Left hindlimb (tissue), 1 donor: ENCODE data around the gene HDAC4.
"Not testable (repeated sequence)": the region's sequence is repeated elsewhere in the genome, so short reads cannot be mapped to it uniquely, and the experiment has no call there.

Experiments used
- DNase-seq: peaks from one replicate; pipeline ENCODE4 v3.0.0-alpha.2; 2018

The HDAC4 gene

GRCh38 chr2:239069362-239070333, 331.2 kb downstream of the HDAC4 start:
- not testable (repeated sequence) for DNase-seq

GRCh38 chr2:239068411-239068810, 332.4 kb downstream of the HDAC4 start:
- no peak for DNase-seq

GRCh38 chr2:239067196-239067865, 333.5 kb downstream of the HDAC4 start:
- no peak for DNase-seq

- no peak for DNase-seq
Measured at GRCh38 chr2:239066597-239066996, 334.2 kb downstream of the HDAC4 start.

- DNase-seq: no peak
Measured at GRCh38 chr2:239065962-239066361, 334.9 kb downstream of the HDAC4 start.

GRCh38 chr2:239065537-239065936, 335.3 kb downstream of the HDAC4 start:
- no peak for DNase-seq

- no peak for DNase-seq
Measured at GRCh38 chr2:239064891-239065290, 335.9 kb downstream of the HDAC4 start.

- DNase-seq: no peak
Measured at GRCh38 chr2:239064253-239064652, 336.6 kb downstream of the HDAC4 start.

GRCh38 chr2:239062743-239063142, 338.1 kb downstream of the HDAC4 start:
- no peak for DNase-seq

- no peak for DNase-seq
Measured at GRCh38 chr2:239061824-239062570, 338.8 kb downstream of the HDAC4 start.

GRCh38 chr2:239061121-239061666, 339.6 kb downstream of the HDAC4 start:
- no peak for DNase-seq

- DNase-seq: no peak
Measured at GRCh38 chr2:239060676-239061075, 340.1 kb downstream of the HDAC4 start.

GRCh38 chr2:239059854-239060253, 341.0 kb downstream of the HDAC4 start:
- DNase-seq: no peak

GRCh38 chr2:239058766-239059165, 342.1 kb downstream of the HDAC4 start:
- DNase-seq: no peak

- no peak for DNase-seq
Measured at GRCh38 chr2:239057533-239057932, 343.3 kb downstream of the HDAC4 start.

GRCh38 chr2:239056611-239057010, 344.2 kb downstream of the HDAC4 start:
- no peak for DNase-seq

- DNase-seq: no peak
Measured at GRCh38 chr2:239055756-239056493, 344.9 kb downstream of the HDAC4 start.

- no peak for DNase-seq
Measured at GRCh38 chr2:239054921-239055320, 345.9 kb downstream of the HDAC4 start.

- DNase-seq: no peak
Measured at GRCh38 chr2:239053801-239054503, 346.9 kb downstream of the HDAC4 start.

- DNase-seq: no peak
Measured at GRCh38 chr2:239052798-239053665, 347.8 kb downstream of the HDAC4 start.
